Mesenchymal stem cell (in vitro differentiated cells and primary cell): ENCODE measurements around the gene C17orf107.

Experiments
- DNase-seq: peaks from one replicate; pipeline ENCODE4 v3.0.0-alpha.2; 2013
- H2AFZ ChIP-seq: one replicate; pipeline ENCODE4 v1.6.1; 2013; ENCODE audit warnings: low read depth, mild to moderate bottlenecking, control low read depth, inconsistent platforms, low read length, moderate library complexity
- H2AK5ac ChIP-seq: 2 replicates; pipeline ENCODE4 v1.6.1; 2013; ENCODE audit warnings: low read length, moderate library complexity, mild to moderate bottlenecking, inconsistent platforms; ENCODE audit not compliant: severe bottlenecking
- H2BK120ac ChIP-seq: one replicate; pipeline ENCODE4 v1.6.1; 2013; ENCODE audit warnings: low read depth, mild to moderate bottlenecking, inconsistent platforms, low read length, moderate library complexity
- H2BK12ac ChIP-seq, 2 experiments: one replicate each; pipeline ENCODE4 v1.6.1; 2013; ENCODE audit warnings: inconsistent platforms in 2 of 2, low read length in 2 of 2, mild to moderate bottlenecking in 2 of 2, moderate library complexity in 2 of 2, control low read depth in 1 of 2
- H2BK15ac ChIP-seq: one replicate; pipeline ENCODE4 v1.6.1; 2013; ENCODE audit warnings: mild to moderate bottlenecking, low read depth, inconsistent platforms; ENCODE audit not compliant: poor library complexity, severe bottlenecking
- H2BK5ac ChIP-seq: 2 replicates; pipeline ENCODE4 v1.6.1; 2013; ENCODE audit warnings: low read depth, mild to moderate bottlenecking, low read length, control low read depth, inconsistent platforms; ENCODE audit not compliant: poor library complexity, severe bottlenecking
- H3K14ac ChIP-seq, 2 experiments: one replicate each; pipeline ENCODE4 v1.6.1; 2013; ENCODE audit warnings: inconsistent platforms in 2 of 2, low read length in 2 of 2, control low read depth in 1 of 2, mild to moderate bottlenecking in 1 of 2, moderate library complexity in 1 of 2
- H3K18ac ChIP-seq, 2 experiments: one replicate each; pipeline ENCODE4 v1.6.1; 2013; ENCODE audit warnings: inconsistent platforms in 2 of 2, low read length in 2 of 2, control low read depth in 1 of 2, low read depth in 1 of 2, mild to moderate bottlenecking in 1 of 2
- H3K23ac ChIP-seq, 2 experiments: one replicate each; pipeline ENCODE4 v1.6.1; 2013; ENCODE audit warnings: inconsistent platforms in 2 of 2, low read length in 2 of 2, mild to moderate bottlenecking in 2 of 2, moderate library complexity in 2 of 2, control low read depth in 1 of 2
- H3K27ac ChIP-seq: 2 replicates; pipeline ENCODE4 v1.5.1; 2013; ENCODE audit warnings: mild to moderate bottlenecking, moderate library complexity, low read length, control low read depth, inconsistent platforms; ENCODE audit not compliant: poor library complexity, severe bottlenecking
- H3K27me3 ChIP-seq, 2 experiments: 2 replicates each; pipeline versions ENCODE4 v1.6.1 to v1.7.0; 2013; ENCODE audit warnings: low read length in 2 of 2, mild to moderate bottlenecking in 2 of 2, moderate library complexity in 2 of 2, control low read depth in 1 of 2, inconsistent platforms in 1 of 2; ENCODE audit not compliant: control insufficient read depth in 1 of 2, insufficient read depth in 1 of 2
- H3K36me3 ChIP-seq, 2 experiments: 2 replicates each; pipeline versions ENCODE4 v1.6.1 to v1.7.0; 2013; ENCODE audit warnings: low read length in 2 of 2, control low read depth in 1 of 2, inconsistent platforms in 1 of 2, low read depth in 1 of 2, mild to moderate bottlenecking in 1 of 2; ENCODE audit not compliant: insufficient read depth in 2 of 2, control insufficient read depth in 1 of 2
- H3K4ac ChIP-seq, 2 experiments: one replicate each; pipeline ENCODE4 v1.6.1; 2013; ENCODE audit warnings: inconsistent platforms in 2 of 2, low read length in 2 of 2, mild to moderate bottlenecking in 2 of 2, moderate library complexity in 2 of 2, control low read depth in 1 of 2, low read depth in 1 of 2
- H3K4me1 ChIP-seq: 2 replicates; pipeline ENCODE4 v1.6.1; 2013; ENCODE audit warnings: low read depth, low read length, control low read depth; ENCODE audit not compliant: control insufficient read depth, insufficient read depth
- H3K4me2 ChIP-seq: 2 replicates; pipeline ENCODE4 v1.6.1; 2013; ENCODE audit warnings: low read length, mild to moderate bottlenecking, inconsistent platforms; ENCODE audit not compliant: poor library complexity, severe bottlenecking
- H3K4me3 ChIP-seq, 2 experiments: 2 replicates each; pipeline versions ENCODE4 v1.5.1 to v1.7.0; 2013; ENCODE audit warnings: low read length in 2 of 2, mild to moderate bottlenecking in 2 of 2, control low read depth in 1 of 2, low read depth in 1 of 2; ENCODE audit not compliant: insufficient read depth in 1 of 2
- H3K79me1 ChIP-seq: replicated peaks from 2 replicates; pipeline ENCODE4 v1.6.1; 2013; ENCODE audit warnings: mild to moderate bottlenecking, control low read depth, low read length, inconsistent platforms; ENCODE audit not compliant: poor library complexity, severe bottlenecking
- H3K9ac ChIP-seq: 2 replicates; pipeline ENCODE4 v1.7.0; 2013; ENCODE audit warnings: mild to moderate bottlenecking, low read length, moderate library complexity
- H3K9me3 ChIP-seq: 2 replicates; pipeline ENCODE4 v1.7.0; 2013; ENCODE audit warnings: mild to moderate bottlenecking, low read length; ENCODE audit not compliant: control insufficient read depth
- H4K8ac ChIP-seq: one replicate; pipeline ENCODE4 v1.6.1; 2013; ENCODE audit warnings: inconsistent platforms, mild to moderate bottlenecking, low read length, moderate library complexity
- H4K91ac ChIP-seq: one replicate; pipeline ENCODE4 v1.6.1; 2013; ENCODE audit warnings: mild to moderate bottlenecking, low read length, inconsistent platforms
- WGBS: methylation state at CpG from one replicate; pipeline ENCODE4 v1.1.7; 2013; ENCODE audit warnings: mixed read lengths; 5-methylcytosine and 5-hydroxymethylcytosine counted together

The C17orf107 gene

DNA sequence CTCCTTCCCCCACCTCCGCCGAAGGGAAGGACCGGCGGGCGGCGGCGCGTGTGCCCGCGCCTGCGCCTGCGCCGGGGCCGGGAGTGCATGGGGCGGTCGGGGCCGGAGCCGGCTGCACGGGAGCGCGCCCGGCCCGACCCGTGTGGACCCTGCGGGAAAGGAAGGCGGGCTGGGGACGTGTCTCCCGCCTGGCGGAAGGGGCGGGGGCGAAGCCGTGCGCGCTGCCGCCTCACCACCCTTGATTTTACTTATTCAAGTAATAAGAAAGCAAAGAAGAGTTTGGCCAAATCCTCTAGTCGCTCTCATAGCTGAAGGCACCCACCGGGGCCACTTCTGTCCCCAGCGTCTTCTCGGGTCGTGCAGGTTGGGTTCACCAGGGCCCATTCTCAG is 49.6 kb downstream of the C17orf107 start:
- peak overlapping the region; percentile 76 to 98 for H3K4ac ChIP-seq
- peak; percentile 94 for DNase-seq
- peak overlapping the region; percentile 89 for H2BK120ac ChIP-seq
- H3K36me3 ChIP-seq = peaks cover 25 to 29% of the 10 kb centered on the region in 2 experiments
- no peak overlapping the region for H3K23ac ChIP-seq
- H3K9me3 ChIP-seq = no peaks in the 10 kb centered on the region
- peak overlapping the region; percentile 92 for H2BK15ac ChIP-seq
- H3K27me3 ChIP-seq = no peaks in the 10 kb centered on the region
- H3K4me1 ChIP-seq = peaks cover 49% of the 10 kb centered on the region
- H3K79me1 ChIP-seq = peaks cover 9% of the 10 kb centered on the region
- H4K91ac ChIP-seq = peak overlapping the region; percentile 36
- H2AFZ ChIP-seq = peak overlapping the region; percentile 36
- peak overlapping the region; percentile 93 for H3K4me2 ChIP-seq
- H2BK12ac ChIP-seq = peak overlapping the region in 1 of 2 experiments; percentile 45
- peak overlapping the region; percentile 92 for H2AK5ac ChIP-seq
- H4K8ac ChIP-seq = peak overlapping the region; percentile 67
- peak overlapping the region; percentile 86 for H3K9ac ChIP-seq
- peak overlapping the region; percentile 94 for H2BK5ac ChIP-seq
- peak overlapping the region; percentile 100 for H3K27ac ChIP-seq
- peak overlapping the region; percentile 81 to 96 for H3K18ac ChIP-seq
- WGBS = under 1% methylated on average over 35 of the region's 40 CpGs
- peak overlapping the region in 1 of 2 experiments; percentile 22 for H3K14ac ChIP-seq
- H3K4me3 ChIP-seq = peak overlapping the region; percentile 58 to 95

DNA sequence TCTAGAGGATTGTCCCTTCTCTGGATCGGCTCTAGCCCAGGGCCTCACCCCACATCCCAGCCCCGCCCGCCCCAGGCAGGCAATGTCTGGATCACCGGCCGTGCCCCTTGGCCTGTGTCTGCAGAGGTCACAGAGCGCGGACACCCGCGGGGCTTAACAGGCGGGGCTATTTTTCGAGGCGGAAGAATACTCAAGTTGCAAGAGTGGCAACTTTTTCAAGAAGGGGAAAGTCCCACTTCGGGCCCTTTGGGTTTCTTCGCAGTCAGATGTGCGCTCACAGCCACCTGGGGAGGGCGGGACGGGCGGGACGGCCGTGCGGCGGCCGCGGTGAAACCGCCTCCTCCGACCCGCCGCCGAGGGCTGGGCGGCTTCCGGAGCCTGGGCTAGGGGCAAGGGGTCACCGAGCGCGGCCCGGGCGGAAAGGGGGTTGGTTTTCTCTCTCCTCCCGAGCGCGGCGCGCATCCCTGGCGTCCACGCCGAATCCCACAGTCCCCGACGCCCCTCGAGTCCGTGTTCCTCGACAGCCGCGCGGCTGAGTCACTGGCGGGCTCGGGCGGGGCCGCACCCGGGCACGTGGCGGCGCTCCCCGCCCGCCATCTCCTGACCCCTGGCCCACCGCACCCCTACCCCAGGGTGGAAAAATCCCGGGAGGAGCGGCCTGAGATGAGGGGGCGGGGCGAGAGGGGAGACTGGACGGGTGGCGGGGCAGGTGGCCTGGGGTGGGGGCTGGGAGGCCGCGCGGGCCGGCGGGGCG is 50.2 kb downstream of the C17orf107 start:
- Histone ChIP-seq H2BK120ac (peak overlapping the region; percentile 89), H3K9me3 (no peaks in the 10 kb centered on the region), H3K4me3 (peak overlapping the region; percentile 58 to 95), H3K14ac (peak overlapping the region; percentile 40 to 91), H2AK5ac (peak overlapping the region; percentile 92), H4K91ac (peak overlapping the region; percentile 98), H3K9ac (peak overlapping the region; percentile 86), H3K27ac (peak overlapping the region; percentile 100), H2BK15ac (peak overlapping the region; percentile 96), H2BK12ac (peak overlapping the region in 1 of 2 experiments; percentile 89), H4K8ac (peak overlapping the region; percentile 67), H2BK5ac (peak overlapping the region; percentile 94), H3K18ac (peak overlapping the region; percentile 81 to 85), H3K4me1 (peaks cover 48% of the 10 kb centered on the region), H3K4ac (peak overlapping the region; percentile 88 to 90), H3K27me3 (no peaks in the 10 kb centered on the region), H3K23ac (peak overlapping the region in 1 of 2 experiments; percentile 92), H3K79me1 (peaks cover 9% of the 10 kb centered on the region), H3K4me2 (peak overlapping the region; percentile 93), H2AFZ (peak overlapping the region; percentile 36), H3K36me3 (peaks cover 23% of the 10 kb centered on the region in 2 experiments)
- peak; percentile 91 for DNase-seq
- under 1% methylated on average over 30 of the region's 75 CpGs for WGBS

DNA sequence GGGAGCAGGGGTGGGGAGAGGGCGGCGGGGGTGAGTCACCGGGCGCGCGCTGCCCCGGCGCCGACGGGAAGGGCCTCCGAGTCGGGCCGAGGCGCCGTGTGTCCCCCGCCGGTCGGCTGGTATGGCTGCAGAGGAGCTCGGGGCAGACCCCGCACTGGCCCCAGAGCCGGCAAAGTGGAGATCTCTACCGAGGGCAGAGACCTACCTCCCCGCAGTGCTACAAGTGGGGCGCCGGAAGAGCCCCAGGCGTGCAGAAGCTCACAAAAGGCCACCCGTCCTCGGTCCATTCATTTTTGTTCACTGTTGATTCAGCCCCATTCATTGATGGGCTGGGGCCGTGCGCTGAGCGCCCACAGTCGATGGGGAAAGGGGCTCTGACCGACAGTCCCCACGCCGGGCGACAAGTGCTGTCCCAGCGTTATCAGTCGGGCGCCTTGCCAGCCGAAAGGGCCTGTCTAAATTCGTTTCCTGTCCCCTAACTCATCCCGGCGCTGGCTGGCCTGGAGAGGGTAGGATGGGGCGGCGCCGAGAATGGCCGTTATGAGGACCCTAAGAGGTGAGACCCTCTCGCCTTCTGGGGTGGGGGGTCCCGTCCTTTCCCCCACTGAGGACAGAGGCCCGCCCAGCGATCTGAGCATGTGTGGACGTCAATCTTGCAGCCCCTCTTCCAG is 50.9 kb downstream of the C17orf107 start:
- H3K14ac ChIP-seq = peak overlapping the region; percentile 8 to 69
- peak overlapping the region; percentile 95 for H4K91ac ChIP-seq
- H3K4me2 ChIP-seq = peak overlapping the region; percentile 54
- no peaks in the 10 kb centered on the region for H3K27me3 ChIP-seq
- peak overlapping the region in 1 of 2 experiments; percentile 95 for H3K23ac ChIP-seq
- H2AK5ac ChIP-seq = peak overlapping the region; percentile 96
- peak overlapping the region; percentile 88 for H3K9ac ChIP-seq
- no peaks in the 10 kb centered on the region for H3K9me3 ChIP-seq
- H4K8ac ChIP-seq = peak overlapping the region; percentile 87
- H3K4me3 ChIP-seq = peak overlapping the region; percentile 39 to 74
- 1% methylated on average over 43 of the region's 52 CpGs for WGBS
- peak overlapping the region; percentile 97 for H3K27ac ChIP-seq
- peak overlapping the region; percentile 95 to 97 for H3K18ac ChIP-seq
- H2BK12ac ChIP-seq = peak overlapping the region; percentile 40 to 85
- H2BK15ac ChIP-seq = peak overlapping the region; percentile 96
- H2BK120ac ChIP-seq = peak overlapping the region; percentile 89
- H3K4me1 ChIP-seq = peaks cover 42% of the 10 kb centered on the region
- peaks cover 17 to 18% of the 10 kb centered on the region in 2 experiments for H3K36me3 ChIP-seq
- H2BK5ac ChIP-seq = peak overlapping the region; percentile 99
- peaks cover 9% of the 10 kb centered on the region for H3K79me1 ChIP-seq
- no peak for DNase-seq
- H2AFZ ChIP-seq = peak overlapping the region; percentile 68
- H3K4ac ChIP-seq = peak overlapping the region; percentile 83 to 97

DNA sequence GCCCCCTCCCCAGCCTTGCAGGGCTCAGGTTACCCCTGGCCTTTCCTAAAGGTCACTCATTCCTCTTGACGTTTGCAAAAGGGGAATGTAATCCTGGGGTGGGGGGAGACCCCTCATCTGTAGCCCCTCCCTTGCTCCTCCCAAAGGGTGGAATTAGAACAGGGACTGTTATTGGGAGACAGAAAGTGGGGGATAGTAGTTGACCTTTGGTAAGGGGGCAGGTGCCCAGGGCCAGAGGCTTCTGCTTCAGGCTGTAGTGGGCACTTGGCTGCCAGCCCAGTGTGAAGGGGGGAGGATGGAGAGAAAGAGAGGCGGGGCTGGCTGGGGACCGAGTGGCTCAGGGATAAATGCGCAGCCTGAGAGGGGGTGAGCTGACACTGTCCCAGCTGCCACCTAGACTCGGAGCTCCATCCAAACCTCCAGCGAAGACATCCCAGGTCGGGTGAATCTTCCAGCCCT is 51.4 kb downstream of the C17orf107 start, which contains the start of gene ENO3:
TSS of gene ENO3 (plus strand) at position 374 of the 459 bp plus-strand sequence. CDS start 711 bp downstream, outside the sequence.
- DNase-seq = no peak
- Histone ChIP-seq H3K4me3 (peak within 1 kb of the TSS; percentile 39 to 74), H3K79me1 (peaks cover 9% of the 10 kb centered on the region), H2AFZ (peak within 1 kb of the TSS; percentile 68), H3K27me3 (no peaks in the 10 kb centered on the region), H3K9ac (peak within 1 kb of the TSS; percentile 88), H3K36me3 (peaks cover 12 to 13% of the 10 kb centered on the region in 2 experiments), H3K4me1 (peaks cover 37% of the 10 kb centered on the region), H2BK120ac (peak within 1 kb of the TSS; percentile 89), H3K23ac (peak within 1 kb of the TSS in 1 of 2 experiments; percentile 95), H3K14ac (peak within 1 kb of the TSS; percentile 8 to 69), H2BK15ac (peak within 1 kb of the TSS; percentile 96), H3K4me2 (peak within 1 kb of the TSS; percentile 54), H2BK12ac (peak within 1 kb of the TSS; percentile 40 to 85), H3K4ac (peak within 1 kb of the TSS; percentile 83 to 97), H3K27ac (peak within 1 kb of the TSS; percentile 97), H4K8ac (peak within 1 kb of the TSS; percentile 87), H2BK5ac (peak within 1 kb of the TSS; percentile 99), H4K91ac (peak within 1 kb of the TSS; percentile 95), H2AK5ac (peak within 1 kb of the TSS; percentile 96), H3K9me3 (no peaks in the 10 kb centered on the region), H3K18ac (peak within 1 kb of the TSS; percentile 95 to 97)
- WGBS = 38% methylated on average over 7 of the region's 7 CpGs
